Mesendoderm (in vitro differentiated cells): ENCODE results near the gene PRDM16.

Experiments
- DNase-seq: peaks from one replicate; pipeline ENCODE4 v3.0.0; 2013
- H2AK5ac ChIP-seq: 2 replicates; pipeline ENCODE4 v1.6.1; 2013; ENCODE audit warnings: low read length, inconsistent platforms
- H2BK120ac ChIP-seq: 2 replicates; pipeline ENCODE4 v1.6.1; 2013; ENCODE audit warnings: low read depth, mild to moderate bottlenecking, low read length, moderate library complexity, mixed read lengths
- H2BK15ac ChIP-seq: replicated peaks from 2 replicates; pipeline ENCODE4 v1.6.1; 2013; ENCODE audit warnings: low read depth, mild to moderate bottlenecking, moderate library complexity
- H2BK5ac ChIP-seq: 2 replicates; pipeline ENCODE4 v1.6.1; 2013; ENCODE audit warnings: low read length, inconsistent platforms
- H3K18ac ChIP-seq: 2 replicates; pipeline ENCODE4 v1.6.1; 2013; ENCODE audit warnings: mild to moderate bottlenecking, low read length, mixed read lengths
- H3K23ac ChIP-seq: one replicate; pipeline ENCODE4 v1.6.1; 2013; ENCODE audit warnings: low read length
- H3K27ac ChIP-seq: 2 replicates; pipeline ENCODE4 v1.5.1; 2013; ENCODE audit warnings: low read depth, mild to moderate bottlenecking, inconsistent platforms, low read length, moderate library complexity
- H3K27me3 ChIP-seq: 2 replicates; pipeline ENCODE4 v1.6.1; 2013; ENCODE audit warnings: low read length, control low read depth, mild to moderate bottlenecking, inconsistent platforms; ENCODE audit not compliant: insufficient read depth, poor library complexity
- H3K36me3 ChIP-seq: 2 replicates; pipeline ENCODE4 v1.6.1; 2013; ENCODE audit warnings: low read length, inconsistent platforms; ENCODE audit not compliant: control insufficient read depth, insufficient read depth
- H3K4ac ChIP-seq: one replicate; pipeline ENCODE4 v1.6.1; 2013; ENCODE audit warnings: low read depth, mild to moderate bottlenecking, low read length, moderate library complexity
- H3K4me1 ChIP-seq: 2 replicates; pipeline ENCODE4 v1.6.1; 2013; ENCODE audit warnings: low read depth, low read length, inconsistent platforms; ENCODE audit not compliant: control insufficient read depth
- H3K4me2 ChIP-seq: 2 replicates; pipeline ENCODE4 v1.6.1; 2013; ENCODE audit warnings: low read length
- H3K4me3 ChIP-seq: 2 replicates; pipeline ENCODE4 v1.5.1; 2013; ENCODE audit warnings: mild to moderate bottlenecking, low read length
- H3K56ac ChIP-seq: one replicate; pipeline ENCODE4 v1.6.1; 2013; ENCODE audit warnings: low read length
- H3K79me1 ChIP-seq: 2 replicates; pipeline ENCODE4 v1.6.1; 2013; ENCODE audit warnings: low read length, inconsistent platforms
- H3K79me2 ChIP-seq: 2 replicates; pipeline ENCODE4 v1.6.1; 2013; ENCODE audit warnings: mild to moderate bottlenecking, low read length; ENCODE audit not compliant: control insufficient read depth, insufficient read depth
- H3K9ac ChIP-seq: 2 replicates; pipeline ENCODE4 v1.6.1; 2013; ENCODE audit warnings: low read length, inconsistent platforms
- H4K5ac ChIP-seq: one replicate; pipeline ENCODE4 v1.6.1; 2013; ENCODE audit warnings: low read length
- H4K8ac ChIP-seq: one replicate; pipeline ENCODE4 v1.6.1; 2013; ENCODE audit warnings: low read depth, mild to moderate bottlenecking, control low read depth, low read length, moderate library complexity
- WGBS: extraction: QIAGEN DNeasy Blood & Tissue Kit; methylation state at CpG from one replicate; pipeline ENCODE4 v1.1.7; 2013; ENCODE audit warnings: low lambda C conversion rate, missing lambda C conversion rate; ENCODE audit not compliant: insufficient coverage; ENCODE audit errors: extremely low coverage; 5-methylcytosine and 5-hydroxymethylcytosine counted together

The PRDM16 gene

DNA sequence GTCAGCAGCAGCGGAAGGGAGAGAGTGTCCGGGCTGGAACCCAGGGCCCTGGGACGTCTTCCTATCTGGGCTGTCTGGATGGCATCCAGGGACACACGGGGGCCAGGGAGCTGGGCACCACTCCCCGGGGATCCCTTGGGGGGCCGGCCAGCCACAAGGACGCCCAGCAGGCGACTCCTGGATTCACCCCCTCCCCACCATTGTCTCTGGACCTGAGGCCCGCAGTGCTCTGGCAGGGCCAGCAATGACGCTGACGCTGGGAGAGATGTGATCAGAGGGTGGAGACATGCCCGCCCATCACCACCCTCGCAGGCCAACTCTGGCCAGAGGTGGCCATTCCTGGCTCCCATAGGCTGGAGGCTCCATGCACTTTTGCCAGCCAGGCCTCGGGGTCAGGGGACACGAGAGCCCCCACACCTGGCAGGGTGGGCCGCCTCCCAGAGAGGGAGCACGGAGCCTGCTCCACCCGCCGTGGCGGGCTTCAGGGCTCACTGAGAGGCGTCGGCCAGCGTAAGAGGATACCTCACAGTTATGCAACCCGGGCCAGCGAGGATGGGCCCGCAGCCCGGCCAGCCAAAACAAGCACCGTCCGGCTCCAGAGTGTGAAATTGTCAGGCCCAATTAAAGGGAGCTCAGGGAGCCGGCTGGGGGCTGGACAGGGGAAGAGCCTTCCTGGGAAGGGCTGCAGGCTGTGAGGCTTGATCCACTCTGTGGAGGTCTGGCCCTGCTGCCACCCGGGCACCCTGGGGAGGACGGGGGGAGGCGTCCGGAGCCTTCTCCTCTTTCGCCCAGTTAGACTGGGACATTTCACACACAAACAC is 37.4 kb upstream of the PRDM16 start:
- no peak for DNase-seq
- H3K4me3 ChIP-seq = no peak overlapping the region
- H3K4me1 ChIP-seq = no peaks in the 10 kb centered on the region
- no peaks in the 10 kb centered on the region for H3K36me3 ChIP-seq
- H2BK5ac ChIP-seq = no peak overlapping the region
- H2BK120ac ChIP-seq = no peak overlapping the region
- H3K4me2 ChIP-seq = no peak overlapping the region
- H4K5ac ChIP-seq = no peak overlapping the region
- H3K23ac ChIP-seq = no peak overlapping the region
- H3K27ac ChIP-seq = no peak overlapping the region
- H3K79me2 ChIP-seq = no peaks in the 10 kb centered on the region
- no peak overlapping the region for H3K4ac ChIP-seq
- no peak overlapping the region for H3K18ac ChIP-seq
- H2BK15ac ChIP-seq = no peak overlapping the region
- H3K9ac ChIP-seq = no peak overlapping the region
- H3K27me3 ChIP-seq = no peaks in the 10 kb centered on the region
- H2AK5ac ChIP-seq = no peak overlapping the region
- H3K56ac ChIP-seq = no peak overlapping the region
- no peaks in the 10 kb centered on the region for H3K79me1 ChIP-seq
- H4K8ac ChIP-seq = no peak overlapping the region
- WGBS = no CpG with 5 or more reads among the region's 35 CpGs

DNA sequence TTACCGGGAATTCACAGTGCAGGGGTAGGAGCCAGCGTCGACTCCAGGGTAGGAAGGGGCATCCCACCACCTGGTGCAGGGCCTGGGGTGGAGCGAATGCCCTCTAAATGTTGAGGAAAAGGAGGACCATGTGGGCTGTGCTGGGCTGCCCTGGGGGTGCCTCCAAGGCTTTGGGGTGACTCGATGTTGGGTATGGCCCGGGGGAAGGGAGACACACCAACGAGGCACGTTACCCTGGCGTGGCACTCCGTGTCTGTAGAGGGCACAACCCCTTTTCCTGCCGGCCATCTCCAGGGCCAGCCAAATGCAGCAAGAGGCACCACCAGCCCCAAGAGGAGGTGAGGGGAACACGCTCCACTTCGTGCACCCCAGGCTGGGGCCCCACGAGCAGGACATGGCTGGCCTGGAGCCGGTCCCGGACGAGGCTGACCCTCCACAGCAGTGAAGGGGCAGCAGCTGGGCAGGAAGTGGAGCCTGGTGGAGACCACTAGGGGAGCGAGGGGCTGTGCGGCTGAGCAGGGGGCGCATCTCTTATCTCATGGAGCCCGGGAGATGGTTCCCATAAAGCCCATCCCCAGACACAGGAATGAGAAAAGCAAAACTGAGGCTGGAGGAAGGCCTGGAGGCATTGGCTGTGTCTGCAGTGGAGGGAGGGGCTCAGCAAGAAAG is 36.5 kb upstream of the PRDM16 start:
- H3K27me3 ChIP-seq = no peaks in the 10 kb centered on the region
- WGBS = no CpG with 5 or more reads among the region's 21 CpGs
- no peak overlapping the region for H2AK5ac ChIP-seq
- no peaks in the 10 kb centered on the region for H3K79me2 ChIP-seq
- no peak overlapping the region for H4K8ac ChIP-seq
- H2BK5ac ChIP-seq = no peak overlapping the region
- H2BK15ac ChIP-seq = no peak overlapping the region
- no peak overlapping the region for H3K4me2 ChIP-seq
- H3K27ac ChIP-seq = no peak overlapping the region
- H3K56ac ChIP-seq = no peak overlapping the region
- H2BK120ac ChIP-seq = no peak overlapping the region
- no peak for DNase-seq
- H3K4me3 ChIP-seq = no peak overlapping the region
- no peaks in the 10 kb centered on the region for H3K36me3 ChIP-seq
- no peak overlapping the region for H3K4ac ChIP-seq
- no peak overlapping the region for H3K9ac ChIP-seq
- H3K79me1 ChIP-seq = no peaks in the 10 kb centered on the region
- no peak overlapping the region for H4K5ac ChIP-seq
- H3K18ac ChIP-seq = no peak overlapping the region
- H3K23ac ChIP-seq = no peak overlapping the region
- H3K4me1 ChIP-seq = no peaks in the 10 kb centered on the region

DNA sequence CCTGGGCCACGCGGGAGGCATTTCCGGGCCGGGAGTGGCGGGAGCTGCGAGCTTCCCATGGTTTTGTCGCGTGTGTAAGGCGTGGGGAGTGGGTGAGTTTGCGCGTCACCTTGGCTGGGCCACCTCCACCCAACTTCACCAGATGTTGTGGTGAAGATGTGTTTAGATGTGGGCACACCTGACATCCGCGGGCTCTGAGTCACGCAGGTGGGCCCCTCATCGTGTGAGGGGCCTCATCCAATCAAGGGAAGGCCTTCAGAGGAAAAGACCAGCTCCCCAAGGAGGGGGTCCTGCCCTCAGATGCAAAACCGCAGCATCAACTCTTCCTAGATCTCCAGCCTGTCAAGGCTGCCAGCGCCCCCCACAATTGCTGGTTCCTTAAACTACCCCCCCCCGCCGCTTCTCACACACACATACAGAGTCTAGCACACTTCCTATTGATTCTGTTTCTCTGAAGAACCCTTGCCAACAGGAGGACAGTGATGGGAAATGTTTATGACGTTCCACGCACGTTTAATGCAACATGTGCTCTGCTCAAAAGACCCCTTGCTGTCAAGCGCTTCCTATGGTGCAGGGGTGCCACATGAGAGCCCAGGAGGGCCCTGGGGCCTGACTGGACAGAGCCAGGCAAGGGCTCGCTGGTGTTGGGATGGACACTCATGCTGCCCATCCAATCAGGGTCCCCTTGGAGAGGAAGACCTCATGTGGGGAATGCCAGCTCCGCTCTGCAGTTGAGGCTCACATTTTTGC is 35.8 kb upstream of the PRDM16 start:
- no peak overlapping the region for H2AK5ac ChIP-seq
- WGBS = no CpG with 5 or more reads among the region's 25 CpGs
- H3K18ac ChIP-seq = no peak overlapping the region
- no peak for DNase-seq
- H2BK120ac ChIP-seq = no peak overlapping the region
- no peak overlapping the region for H4K8ac ChIP-seq
- no peak overlapping the region for H3K9ac ChIP-seq
- no peak overlapping the region for H3K4ac ChIP-seq
- H4K5ac ChIP-seq = no peak overlapping the region
- H3K79me2 ChIP-seq = no peaks in the 10 kb centered on the region
- no peaks in the 10 kb centered on the region for H3K4me1 ChIP-seq
- no peak overlapping the region for H3K23ac ChIP-seq
- H3K56ac ChIP-seq = no peak overlapping the region
- no peak overlapping the region for H3K4me2 ChIP-seq
- no peak overlapping the region for H2BK15ac ChIP-seq
- no peak overlapping the region for H2BK5ac ChIP-seq
- H3K36me3 ChIP-seq = no peaks in the 10 kb centered on the region
- H3K27me3 ChIP-seq = no peaks in the 10 kb centered on the region
- no peak overlapping the region for H3K27ac ChIP-seq
- no peaks in the 10 kb centered on the region for H3K79me1 ChIP-seq
- H3K4me3 ChIP-seq = no peak overlapping the region

DNA sequence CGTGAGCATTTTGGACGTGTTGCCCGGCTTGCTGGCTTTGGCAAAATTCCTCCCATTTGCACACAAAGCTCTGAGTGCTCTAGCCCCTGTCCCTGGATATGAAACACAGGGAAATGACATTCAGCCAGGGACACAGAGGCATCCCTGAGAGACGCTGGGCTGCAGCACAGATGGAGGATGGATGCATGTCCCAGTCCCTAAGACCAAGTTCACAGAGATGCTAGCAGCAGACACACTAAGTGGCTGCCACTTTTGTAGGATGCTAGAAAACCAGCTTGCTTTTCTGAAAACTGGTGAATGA is 35.3 kb upstream of the PRDM16 start:
- H3K18ac ChIP-seq = no peak overlapping the region
- H2AK5ac ChIP-seq = no peak overlapping the region
- H3K4me3 ChIP-seq = no peak overlapping the region
- H4K5ac ChIP-seq = no peak overlapping the region
- H3K27me3 ChIP-seq = no peaks in the 10 kb centered on the region
- no peaks in the 10 kb centered on the region for H3K4me1 ChIP-seq
- no peak overlapping the region for H3K9ac ChIP-seq
- H3K36me3 ChIP-seq = no peaks in the 10 kb centered on the region
- H2BK120ac ChIP-seq = no peak overlapping the region
- H3K4me2 ChIP-seq = no peak overlapping the region
- no peak overlapping the region for H2BK15ac ChIP-seq
- no peak overlapping the region for H3K56ac ChIP-seq
- no peak for DNase-seq
- no peak overlapping the region for H2BK5ac ChIP-seq
- no peak overlapping the region for H3K27ac ChIP-seq
- no peak overlapping the region for H3K4ac ChIP-seq
- no peaks in the 10 kb centered on the region for H3K79me1 ChIP-seq
- no peaks in the 10 kb centered on the region for H3K79me2 ChIP-seq
- no CpG with 5 or more reads among the region's 4 CpGs for WGBS
- no peak overlapping the region for H3K23ac ChIP-seq
- no peak overlapping the region for H4K8ac ChIP-seq

DNA sequence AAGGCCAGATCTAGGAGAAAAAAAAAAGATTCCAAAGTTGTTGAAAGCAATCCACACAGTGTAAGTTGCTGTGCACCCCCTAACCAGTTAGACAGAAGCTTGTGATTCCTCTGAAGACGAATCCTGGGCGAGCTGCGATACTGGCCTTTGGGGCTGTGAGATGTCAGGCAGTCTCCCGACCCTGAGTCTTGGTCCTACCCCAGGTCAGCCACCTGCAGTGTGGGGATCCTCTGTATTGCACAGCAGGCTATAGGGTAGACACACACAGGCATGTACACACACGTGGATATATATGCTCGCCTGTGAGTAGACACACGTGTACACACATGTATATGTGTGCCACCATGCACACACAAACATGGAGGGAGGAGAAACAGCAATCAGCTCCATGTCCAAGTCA is 34.8 kb upstream of the PRDM16 start:
- Histone ChIP-seq H3K4ac (no peak overlapping the region), H3K9ac (no peak overlapping the region), H4K5ac (no peak overlapping the region), H2BK120ac (no peak overlapping the region), H3K23ac (no peak overlapping the region), H3K4me2 (no peak overlapping the region), H3K79me2 (no peaks in the 10 kb centered on the region), H3K4me1 (no peaks in the 10 kb centered on the region), H2BK5ac (no peak overlapping the region), H3K36me3 (no peaks in the 10 kb centered on the region), H4K8ac (no peak overlapping the region), H3K27me3 (no peaks in the 10 kb centered on the region), H3K4me3 (no peak overlapping the region), H3K79me1 (no peaks in the 10 kb centered on the region), H3K56ac (no peak overlapping the region), H2AK5ac (no peak overlapping the region), H2BK15ac (no peak overlapping the region), H3K27ac (no peak overlapping the region), H3K18ac (no peak overlapping the region)
- no CpG with 5 or more reads among the region's 7 CpGs for WGBS
- no peak for DNase-seq
